ENCODE data around the gene ARHGEF10L. TPM values are rescaled to one million over a fixed set of nuclear protein-coding genes. Genes with fewer than 3 reads are reported as not detected.
A peak's percentile ranks its signal among the peaks of the same experiment; 100 is the strongest.

ARHGEF10L gene
- total RNA-seq, 2 donors from 2014 or later = 0.35 TPM; not detected in 1

DNA sequence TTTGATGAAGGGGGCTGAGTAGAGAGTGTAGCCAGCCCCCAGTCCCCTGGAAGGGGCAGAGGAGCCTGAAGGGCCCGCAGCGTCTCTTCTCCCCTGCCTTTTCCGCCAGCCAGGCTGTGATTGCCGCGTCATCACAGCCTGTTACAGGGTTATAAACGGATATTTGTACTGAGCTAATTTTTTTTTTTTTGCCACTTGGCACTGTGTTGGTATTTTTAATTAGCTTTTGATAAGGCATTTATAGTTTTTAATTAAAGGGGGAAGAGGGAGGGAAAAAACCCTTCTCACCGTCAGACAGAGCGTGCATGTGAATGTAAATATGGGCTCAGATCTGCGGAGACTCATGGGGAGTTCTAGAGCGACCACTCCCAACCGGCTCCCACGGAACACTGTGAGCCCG is 117.9 kb downstream of the ARHGEF10L start:
- no peak for ATAC-seq
- Mint-ChIP-seq H3K27ac (no peak overlapping the region), H3K4me3 (no peak overlapping the region), H3K4me1 (peaks cover 5% of the 10 kb centered on the region), H3K36me3 (ENCODE audit: low read depth) (no peaks in the 10 kb centered on the region), H3K27me3 (peaks cover 24% of the 10 kb centered on the region)
- no peak for DNase-seq
- H3K9me3 ChIP-seq (ENCODE audit: control insufficient read depth, low read length, poor library complexity, severe bottlenecking) = no peaks in the 10 kb centered on the region

DNA sequence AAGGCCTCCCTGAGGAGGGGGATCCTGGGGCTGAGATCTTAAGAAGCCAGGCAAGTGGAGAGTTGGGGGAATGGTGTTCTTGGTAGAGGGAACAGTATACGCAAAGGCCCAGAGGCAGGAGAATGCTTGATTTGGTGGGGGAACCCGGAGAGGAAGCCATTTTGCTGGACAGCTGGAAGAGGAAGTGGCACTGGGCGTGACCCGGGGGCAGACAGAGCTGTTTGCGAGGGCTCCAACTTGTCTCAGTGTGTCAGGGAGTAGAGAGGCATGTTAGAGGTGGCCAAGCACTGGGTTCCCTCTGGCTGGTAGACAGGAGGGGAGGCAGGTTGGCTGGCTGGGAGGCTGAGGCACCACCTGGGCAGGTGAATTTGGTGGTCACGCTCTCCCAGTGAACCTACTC is 119.3 kb downstream of the ARHGEF10L start:
- peaks cover 24% of the 10 kb centered on the region for H3K27me3 Mint-ChIP-seq
- H3K27ac Mint-ChIP-seq = no peak overlapping the region
- no peaks in the 10 kb centered on the region for H3K9me3 ChIP-seq (ENCODE audit: control insufficient read depth, low read length, poor library complexity, severe bottlenecking)
- no peaks in the 10 kb centered on the region for H3K36me3 Mint-ChIP-seq (ENCODE audit: low read depth)
- H3K4me3 Mint-ChIP-seq = no peak overlapping the region
- H3K4me1 Mint-ChIP-seq = peaks cover 5% of the 10 kb centered on the region
- ATAC-seq (no peak), DNase-seq (no peak)

DNA sequence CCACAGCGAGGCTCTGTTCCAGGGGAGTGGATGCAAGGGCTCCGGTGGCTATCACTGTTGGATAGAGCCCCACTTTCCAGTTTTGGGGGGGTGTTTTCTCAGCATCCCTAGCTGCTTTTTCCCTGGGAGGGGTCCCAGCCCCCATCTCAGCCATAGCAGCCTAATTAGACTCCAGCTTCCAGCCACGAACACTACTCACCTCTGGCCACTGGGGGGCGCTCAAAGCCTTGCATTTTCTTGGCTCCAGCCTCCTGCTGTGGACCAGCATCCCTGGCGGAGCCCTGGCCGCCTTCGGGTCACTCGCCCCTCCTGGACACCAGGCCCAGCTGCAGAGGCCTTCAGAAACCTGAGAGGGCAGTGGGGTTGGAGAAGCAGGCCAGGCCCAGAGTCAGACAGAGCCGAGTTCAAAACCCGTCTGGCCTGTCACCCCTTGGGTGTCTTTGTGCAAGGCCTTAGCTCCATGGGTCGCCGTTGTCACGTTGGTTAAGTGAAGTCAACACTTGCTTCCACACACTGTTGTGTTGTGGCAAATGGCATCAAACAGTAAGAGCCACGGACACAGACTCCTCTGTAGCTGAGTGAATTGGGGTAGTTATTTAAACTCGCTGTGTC is 122.2 kb downstream of the ARHGEF10L start:
- Mint-ChIP-seq H3K27me3 (peaks cover 17% of the 10 kb centered on the region), H3K4me3 (no peak overlapping the region)
- DNase-seq = peak in 1 of 3 donors; percentile 37

DNA sequence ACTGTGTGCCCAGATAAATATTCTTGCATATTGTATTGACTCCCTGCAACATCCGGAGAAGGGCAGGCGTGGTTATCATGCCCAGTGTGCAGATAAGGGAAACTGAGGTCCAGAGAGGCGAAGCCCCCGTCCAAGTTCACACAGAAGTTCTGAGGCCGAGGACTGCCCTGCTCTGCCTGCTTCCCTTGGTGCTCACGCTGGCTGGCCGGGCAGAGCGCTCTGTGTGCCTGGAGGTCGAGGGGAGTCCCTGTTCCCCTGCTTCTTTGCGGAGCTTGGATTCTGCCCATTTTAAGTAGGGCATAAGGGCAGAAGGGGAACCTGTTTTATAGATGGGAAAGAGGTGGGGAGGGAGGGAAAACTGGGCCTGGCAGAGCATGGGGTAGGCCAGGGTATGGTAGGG is 122.8 kb downstream of the ARHGEF10L start:
- Mint-ChIP-seq H3K27ac (no peak overlapping the region), H3K27me3 (peaks cover 17% of the 10 kb centered on the region), H3K4me3 (no peak overlapping the region), H3K36me3 (ENCODE audit: low read depth) (no peaks in the 10 kb centered on the region), H3K4me1 (peaks cover 2% of the 10 kb centered on the region)
- H3K9me3 ChIP-seq (ENCODE audit: control insufficient read depth, low read length, poor library complexity, severe bottlenecking) = no peaks in the 10 kb centered on the region
- ATAC-seq (no peak), DNase-seq (no peak)

More for the DNA sequence above, 122.2 kb downstream of the ARHGEF10L start:
- Mint-ChIP-seq H3K4me1 (peaks cover 2% of the 10 kb centered on the region), H3K36me3 (ENCODE audit: low read depth) (no peaks in the 10 kb centered on the region), H3K27ac (no peak overlapping the region)
- ATAC-seq = no peak
- H3K9me3 ChIP-seq (ENCODE audit: control insufficient read depth, low read length, poor library complexity, severe bottlenecking) = no peaks in the 10 kb centered on the region

DNA sequence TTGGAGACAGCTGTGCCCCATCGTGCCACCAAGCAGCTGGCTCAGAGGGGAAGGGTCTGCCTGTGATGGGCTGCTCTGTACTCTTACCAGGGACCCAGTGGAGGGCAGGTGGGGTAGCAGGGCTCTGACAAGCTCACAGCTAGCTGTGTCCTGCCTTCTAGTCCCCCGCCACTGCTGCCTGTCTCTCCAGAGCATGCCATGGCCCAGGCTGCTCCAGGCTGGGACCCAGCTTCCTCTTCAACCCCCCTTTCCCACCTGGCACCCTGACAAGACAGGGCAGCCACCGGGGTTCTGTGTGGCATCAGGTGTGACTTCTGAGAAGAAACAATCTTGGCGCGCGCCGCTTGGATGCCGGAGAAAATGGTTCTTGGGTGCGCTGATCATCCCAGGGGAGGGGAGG is 123.3 kb downstream of the ARHGEF10L start:
- Mint-ChIP-seq H3K27ac (no peak overlapping the region), H3K4me3 (no peak overlapping the region), H3K27me3 (peaks cover 17% of the 10 kb centered on the region), H3K36me3 (ENCODE audit: low read depth) (no peaks in the 10 kb centered on the region), H3K4me1 (peaks cover 2% of the 10 kb centered on the region)
- ATAC-seq (no peak), DNase-seq (no peak)
- no peaks in the 10 kb centered on the region for H3K9me3 ChIP-seq (ENCODE audit: control insufficient read depth, low read length, poor library complexity, severe bottlenecking)

DNA sequence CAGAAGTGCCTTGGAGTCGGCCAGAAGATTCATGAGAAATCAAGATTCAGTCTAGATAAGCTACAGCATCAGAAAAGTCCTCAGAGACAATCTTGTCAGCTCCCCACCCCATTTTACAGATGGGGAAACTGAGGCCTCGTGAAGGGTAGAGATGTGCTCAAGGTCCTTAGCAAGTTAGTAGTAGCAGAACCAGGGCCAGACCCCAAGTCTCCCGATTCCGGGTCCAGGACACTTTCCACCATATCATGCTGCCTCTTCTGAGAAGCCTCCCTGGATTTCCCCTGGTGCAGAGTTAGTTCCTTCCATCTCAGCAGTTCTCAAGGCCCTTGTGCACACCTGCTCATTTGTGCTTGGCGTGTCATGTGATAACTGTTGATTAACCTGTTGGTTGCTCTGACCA is 124.1 kb downstream of the ARHGEF10L start:
- H3K27ac Mint-ChIP-seq = peak overlapping the region; percentile 9
- no peaks in the 10 kb centered on the region for H3K9me3 ChIP-seq (ENCODE audit: control insufficient read depth, low read length, poor library complexity, severe bottlenecking)
- H3K4me1 Mint-ChIP-seq = peaks cover 1% of the 10 kb centered on the region
- DNase-seq (no peak), ATAC-seq (no peak)
- H3K36me3 Mint-ChIP-seq (ENCODE audit: low read depth) = no peaks in the 10 kb centered on the region
- no peak overlapping the region for H3K4me3 Mint-ChIP-seq
- peaks cover 13% of the 10 kb centered on the region for H3K27me3 Mint-ChIP-seq

DNA sequence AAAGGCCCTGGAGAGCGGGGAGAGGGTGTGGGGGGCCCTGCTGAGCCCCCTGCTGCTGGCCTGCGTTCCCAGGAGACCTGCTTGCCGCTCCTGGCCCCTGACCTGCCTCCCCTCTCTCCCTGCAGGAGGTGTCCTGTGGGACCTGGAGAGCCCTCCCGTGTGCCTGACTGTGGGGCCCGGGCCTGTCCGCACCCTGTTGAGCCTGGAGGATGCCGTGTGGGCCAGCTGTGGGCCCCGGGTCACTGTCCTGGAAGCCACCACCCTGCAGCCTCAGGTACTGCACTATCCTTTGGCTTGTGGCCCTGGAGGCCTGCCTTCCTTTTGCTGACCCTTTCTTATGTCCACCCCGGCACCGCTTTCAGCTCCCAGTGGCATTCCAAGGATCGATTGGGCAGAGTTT is 124.8 kb downstream of the ARHGEF10L start:
- no peak for DNase-seq
- no peaks in the 10 kb centered on the region for H3K9me3 ChIP-seq (ENCODE audit: control insufficient read depth, low read length, poor library complexity, severe bottlenecking)

DNA sequence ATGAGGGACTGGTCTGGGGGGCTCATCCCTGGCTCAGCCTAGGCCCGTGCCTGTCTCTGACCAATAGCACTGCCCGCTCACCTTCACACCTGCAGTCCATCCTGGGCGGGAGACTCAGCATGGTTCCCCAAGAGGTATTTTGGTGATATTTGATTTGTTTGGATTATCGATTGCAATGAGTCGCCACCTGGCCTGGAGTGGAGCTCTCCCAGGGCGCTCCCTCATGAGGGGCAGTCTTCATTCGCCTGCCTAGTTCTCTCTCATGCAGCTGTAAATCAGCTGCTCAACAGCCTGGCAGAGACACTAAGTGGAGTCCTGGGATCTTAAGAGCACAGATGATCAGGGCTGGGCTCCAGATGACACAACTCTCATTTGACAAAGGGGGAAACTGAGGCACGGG is 125.6 kb downstream of the ARHGEF10L start:
- Mint-ChIP-seq H3K4me1 (no peaks in the 10 kb centered on the region), H3K36me3 (ENCODE audit: low read depth) (no peaks in the 10 kb centered on the region), H3K27me3 (peaks cover 8% of the 10 kb centered on the region), H3K27ac (no peak overlapping the region), H3K4me3 (no peak overlapping the region)
- DNase-seq (no peak), ATAC-seq (no peak)
- H3K9me3 ChIP-seq (ENCODE audit: control insufficient read depth, low read length, poor library complexity, severe bottlenecking) = no peaks in the 10 kb centered on the region

More for the DNA sequence above, 124.8 kb downstream of the ARHGEF10L start:
- no peaks in the 10 kb centered on the region for H3K36me3 Mint-ChIP-seq (ENCODE audit: low read depth)
- ATAC-seq = no peak
- no peak overlapping the region for H3K27ac Mint-ChIP-seq
- no peaks in the 10 kb centered on the region for H3K4me1 Mint-ChIP-seq
- H3K27me3 Mint-ChIP-seq = peaks cover 10% of the 10 kb centered on the region
- no peak overlapping the region for H3K4me3 Mint-ChIP-seq

DNA sequence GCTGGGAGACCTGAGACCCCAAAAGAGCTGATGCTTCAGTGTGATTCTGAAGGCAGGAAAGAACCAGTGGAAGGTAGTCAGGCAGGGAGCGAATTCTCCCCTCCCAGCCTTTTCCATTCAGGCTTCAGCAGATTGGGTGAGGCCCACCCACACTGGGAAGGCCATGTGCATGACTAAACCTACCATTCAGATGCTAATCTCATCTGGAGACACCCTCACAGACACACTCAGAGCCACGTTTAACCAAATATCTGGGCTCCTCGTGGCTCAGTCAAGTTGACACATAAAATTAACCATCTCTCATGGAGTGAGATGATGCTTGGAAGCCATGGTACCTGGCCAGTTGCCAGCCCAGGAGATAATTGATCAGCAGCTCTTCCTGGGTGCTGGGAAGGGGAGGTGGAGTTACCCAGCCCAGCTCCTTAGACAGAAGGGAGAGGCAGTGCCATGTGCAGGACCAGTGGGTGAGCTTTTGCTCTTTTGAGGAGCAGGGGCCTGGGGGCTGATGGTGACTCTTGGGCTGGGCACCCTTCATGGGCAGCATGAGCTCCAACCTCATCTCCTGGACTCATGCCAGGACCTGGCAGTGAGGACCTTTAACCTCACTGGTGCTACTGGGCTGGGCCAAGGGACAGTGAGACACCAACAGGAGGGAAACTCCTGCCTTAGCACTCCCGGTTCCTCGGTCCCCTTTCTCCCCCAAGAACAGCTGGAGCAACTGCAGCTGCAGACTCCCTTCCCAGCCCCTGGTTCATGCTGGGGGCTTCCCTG is 126.6 kb downstream of the ARHGEF10L start:
- Mint-ChIP-seq H3K4me1 (no peaks in the 10 kb centered on the region), H3K4me3 (no peak overlapping the region), H3K27me3 (peaks cover 6% of the 10 kb centered on the region), H3K36me3 (ENCODE audit: low read depth) (no peaks in the 10 kb centered on the region), H3K27ac (no peak overlapping the region)
- ATAC-seq = no peak
- no peak for DNase-seq
- no peaks in the 10 kb centered on the region for H3K9me3 ChIP-seq (ENCODE audit: control insufficient read depth, low read length, poor library complexity, severe bottlenecking)

DNA sequence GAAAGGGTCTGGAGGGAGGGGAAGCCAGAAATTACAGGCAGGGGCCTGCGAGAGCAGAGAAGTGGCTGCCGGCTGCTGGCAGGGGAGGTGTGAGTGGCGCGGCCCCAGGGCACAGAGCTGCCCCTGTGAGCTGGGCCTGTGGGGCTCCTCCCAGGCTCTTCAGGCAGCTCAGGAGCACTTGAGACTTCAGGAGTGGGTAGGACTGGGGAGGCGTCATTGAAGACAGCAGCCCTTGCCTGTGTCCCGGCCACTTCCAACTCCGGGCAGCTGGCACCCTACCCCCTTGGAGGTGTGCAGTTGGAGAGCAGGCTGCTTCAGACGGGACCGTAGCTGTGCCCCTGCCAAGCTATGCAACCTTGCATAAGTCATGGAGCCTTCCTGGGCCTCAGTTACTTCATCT is 128.1 kb downstream of the ARHGEF10L start:
- no peaks in the 10 kb centered on the region for H3K9me3 ChIP-seq (ENCODE audit: control insufficient read depth, low read length, poor library complexity, severe bottlenecking)
- DNase-seq (no peak), ATAC-seq (no peak)
- no peak overlapping the region for H3K4me3 Mint-ChIP-seq
- no peaks in the 10 kb centered on the region for H3K27me3 Mint-ChIP-seq
- no peaks in the 10 kb centered on the region for H3K36me3 Mint-ChIP-seq (ENCODE audit: low read depth)
- no peaks in the 10 kb centered on the region for H3K4me1 Mint-ChIP-seq
- H3K27ac Mint-ChIP-seq = no peak overlapping the region

DNA sequence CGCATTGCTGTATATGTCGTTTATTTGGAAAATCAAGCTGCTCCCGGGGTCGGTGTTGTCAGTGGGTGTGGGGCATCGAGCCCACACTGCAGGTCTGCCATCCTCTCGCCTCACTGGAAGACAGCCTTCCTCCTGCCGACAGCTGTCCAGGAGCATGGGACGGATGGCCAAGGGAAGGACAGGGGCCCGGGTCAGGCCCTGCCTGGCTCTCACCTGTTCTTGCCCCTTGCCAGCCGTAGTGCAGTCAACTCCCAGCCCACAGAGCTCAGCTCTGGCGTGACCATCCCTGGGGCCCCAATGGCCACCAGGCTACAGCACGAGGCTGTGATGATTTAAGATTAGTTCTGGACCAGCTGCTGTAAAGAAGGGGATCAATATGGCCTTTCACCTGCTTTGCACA is 128.7 kb downstream of the ARHGEF10L start:
- Mint-ChIP-seq H3K4me1 (no peaks in the 10 kb centered on the region), H3K36me3 (ENCODE audit: low read depth) (no peaks in the 10 kb centered on the region), H3K27ac (no peak overlapping the region), H3K27me3 (peaks cover 4% of the 10 kb centered on the region), H3K4me3 (no peak overlapping the region)
- H3K9me3 ChIP-seq (ENCODE audit: control insufficient read depth, low read length, poor library complexity, severe bottlenecking) = no peaks in the 10 kb centered on the region
- DNase-seq = no peak
- no peak for ATAC-seq

DNA sequence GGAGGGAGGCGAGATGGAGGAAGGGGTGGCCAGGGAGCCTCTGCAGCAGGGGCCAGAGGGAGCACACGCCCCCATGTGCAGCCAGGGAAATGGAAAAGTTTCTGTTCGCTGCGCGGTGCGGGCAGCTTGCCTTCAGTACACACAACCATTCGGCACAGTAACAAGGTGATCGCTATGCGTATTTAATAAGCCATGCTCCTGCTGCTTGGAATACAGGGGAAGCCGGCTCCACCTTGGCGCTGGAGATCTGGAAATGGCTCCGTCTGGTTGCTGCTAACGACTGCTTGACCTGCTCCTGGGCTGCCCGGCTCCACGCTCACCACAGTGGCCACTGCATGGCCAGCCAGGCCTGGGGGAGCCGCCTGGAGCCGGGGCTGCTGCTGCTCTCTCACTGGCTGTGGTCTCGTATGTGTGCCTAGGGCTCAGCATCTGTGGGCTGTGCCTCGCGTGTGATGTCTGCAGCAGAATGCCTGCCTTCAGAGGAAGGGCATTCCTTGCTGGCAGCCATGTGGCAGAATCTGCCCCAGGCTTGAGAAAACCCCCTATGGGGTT is 129.2 kb downstream of the ARHGEF10L start:
- H3K27me3 Mint-ChIP-seq = peaks cover 9% of the 10 kb centered on the region
- DNase-seq = no peak
- no peaks in the 10 kb centered on the region for H3K4me1 Mint-ChIP-seq
- no peaks in the 10 kb centered on the region for H3K9me3 ChIP-seq (ENCODE audit: control insufficient read depth, low read length, poor library complexity, severe bottlenecking)
- no peak for ATAC-seq
- H3K4me3 Mint-ChIP-seq = no peak overlapping the region
- no peak overlapping the region for H3K27ac Mint-ChIP-seq
- H3K36me3 Mint-ChIP-seq (ENCODE audit: low read depth) = no peaks in the 10 kb centered on the region

DNA sequence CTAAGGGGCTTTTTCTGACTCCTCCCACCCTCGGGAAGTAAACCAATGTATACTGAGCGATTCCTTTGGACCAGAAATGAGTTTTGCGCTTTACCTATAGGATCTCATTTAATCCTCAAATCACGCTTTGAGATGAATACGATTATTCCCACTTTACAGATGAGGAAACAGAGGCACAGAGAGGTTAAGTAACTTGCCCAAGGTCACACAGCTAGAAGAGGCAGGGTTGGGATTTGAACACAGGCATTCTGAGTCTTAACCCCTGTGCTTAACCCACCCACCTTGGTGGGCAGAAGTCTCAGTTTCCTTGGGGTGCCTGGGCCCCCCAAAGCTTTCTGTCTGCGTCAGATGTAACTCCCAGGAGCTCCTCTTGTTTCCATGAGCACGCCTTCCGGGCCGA is 129.8 kb downstream of the ARHGEF10L start:
- no peaks in the 10 kb centered on the region for H3K36me3 Mint-ChIP-seq (ENCODE audit: low read depth)
- no peak for DNase-seq

More for the DNA sequence above, 129.8 kb downstream of the ARHGEF10L start:
- Mint-ChIP-seq H3K4me3 (no peak overlapping the region), H3K4me1 (no peaks in the 10 kb centered on the region), H3K27ac (no peak overlapping the region), H3K27me3 (peaks cover 12% of the 10 kb centered on the region)
- H3K9me3 ChIP-seq (ENCODE audit: control insufficient read depth, low read length, poor library complexity, severe bottlenecking) = no peaks in the 10 kb centered on the region
- no peak for ATAC-seq
